ENCODE data around the gene FCGBP. TPM values are rescaled to one million over a fixed set of nuclear protein-coding genes. Genes with fewer than 3 reads are reported as not detected.

FCGBP gene
- total RNA-seq, 1 experiment from 2014 or later = 5.7 TPM

GRCh38 chr19:39917561-39918182, 16.8 kb downstream of the FCGBP start:
- H3K4me2 ChIP-seq (ENCODE audit: low read length) = no peak overlapping the region
- TF ChIP-seq SIN3A (IDR thresholded peaks at IDR 0.05; ENCODE audit: low read depth) (no peak), ZNF274 (IDR thresholded peaks at IDR 0.05; ENCODE audit: low read depth, low read length) (no peak), MAX (IDR thresholded peaks at IDR 0.05) (no peak), SRF (IDR thresholded peaks at IDR 0.05; ENCODE audit: low read depth) (no peak), REST (IDR thresholded peaks at IDR 0.05; ENCODE audit: low read depth) (no peak), JUND (IDR thresholded peaks at IDR 0.05) (no peak)
- H3K79me2 ChIP-seq (ENCODE audit: insufficient read depth, low read length) = no peaks in the 10 kb centered on the region
- no peaks in the 10 kb centered on the region for H3K4me1 ChIP-seq (ENCODE audit: control insufficient read depth in 1 of 2, insufficient read depth in 2 of 2, low read length in 2 of 2)
- ATAC-seq = no peak
- no peaks in the 10 kb centered on the region for H3K36me3 ChIP-seq (ENCODE audit: control insufficient read depth in 1 of 2, insufficient read depth in 2 of 2, low read length in 2 of 2)
- ChIA-PET CTCF (no interaction called here), RAD21 (ENCODE audit: low non-redundant PET in 1 of 2, low total read pairs in 2 of 2, uncharacterized antibody in 2 of 2, unreplicated experiment in 2 of 2) (no interaction called here), POLR2A (no interaction called here)
- H4K20me1 ChIP-seq (ENCODE audit: insufficient read depth) = no peaks in the 10 kb centered on the region
- no peak for DNase-seq (ENCODE audit: low read depth, low spot score)
- BruUV-seq (replicated peaks) = no TSS peak
- H2AFZ ChIP-seq (ENCODE audit: low read depth, low read length, poor library complexity, severe bottlenecking) = no peak overlapping the region
- H3K27me3 ChIP-seq (ENCODE audit: insufficient read depth, low read length) = no peaks in the 10 kb centered on the region
- intact Hi-C loops (cut with micrococcal nuclease) = no loop called here
- no peak overlapping the region for H3K9ac ChIP-seq (ENCODE audit: low read length)
- H3K9me2 ChIP-seq (ENCODE audit: insufficient read depth) = no peaks in the 10 kb centered on the region
- no peak overlapping the region for H3K27ac ChIP-seq (ENCODE audit: low read depth, low read length)
- no peak overlapping the region for H3K4me3 ChIP-seq (replicated peaks in 1 of 2; ENCODE audit: low read depth in 1 of 2, low read length in 2 of 2)
- no peaks in the 10 kb centered on the region; a peak in 1 of 4 replicates for H3K9me3 ChIP-seq (ENCODE audit: control insufficient read depth in 1 of 2, insufficient read depth in 1 of 2, low read depth in 1 of 2, low read length in 2 of 2)

Data from HCT116 (cell line).